ENCODE results near the gene GTPBP2. TPM values are rescaled to one million over a fixed set of nuclear protein-coding genes. Genes with fewer than 3 reads are reported as not detected.

The GTPBP2 gene, protein sequence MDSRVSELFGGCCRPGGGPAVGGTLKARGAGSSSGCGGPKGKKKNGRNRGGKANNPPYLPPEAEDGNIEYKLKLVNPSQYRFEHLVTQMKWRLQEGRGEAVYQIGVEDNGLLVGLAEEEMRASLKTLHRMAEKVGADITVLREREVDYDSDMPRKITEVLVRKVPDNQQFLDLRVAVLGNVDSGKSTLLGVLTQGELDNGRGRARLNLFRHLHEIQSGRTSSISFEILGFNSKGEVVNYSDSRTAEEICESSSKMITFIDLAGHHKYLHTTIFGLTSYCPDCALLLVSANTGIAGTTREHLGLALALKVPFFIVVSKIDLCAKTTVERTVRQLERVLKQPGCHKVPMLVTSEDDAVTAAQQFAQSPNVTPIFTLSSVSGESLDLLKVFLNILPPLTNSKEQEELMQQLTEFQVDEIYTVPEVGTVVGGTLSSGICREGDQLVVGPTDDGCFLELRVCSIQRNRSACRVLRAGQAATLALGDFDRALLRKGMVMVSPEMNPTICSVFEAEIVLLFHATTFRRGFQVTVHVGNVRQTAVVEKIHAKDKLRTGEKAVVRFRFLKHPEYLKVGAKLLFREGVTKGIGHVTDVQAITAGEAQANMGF
- 28.6 and 47.4 TPM in 2 replicates for total RNA-seq

GRCh38 chr6:43629104-43629504, at the start of gene GTPBP2:
TSS of gene GTPBP2 (minus strand) at chr6:43629264. CDS start at chr6:43629162, 102 bp downstream.

DNA sequence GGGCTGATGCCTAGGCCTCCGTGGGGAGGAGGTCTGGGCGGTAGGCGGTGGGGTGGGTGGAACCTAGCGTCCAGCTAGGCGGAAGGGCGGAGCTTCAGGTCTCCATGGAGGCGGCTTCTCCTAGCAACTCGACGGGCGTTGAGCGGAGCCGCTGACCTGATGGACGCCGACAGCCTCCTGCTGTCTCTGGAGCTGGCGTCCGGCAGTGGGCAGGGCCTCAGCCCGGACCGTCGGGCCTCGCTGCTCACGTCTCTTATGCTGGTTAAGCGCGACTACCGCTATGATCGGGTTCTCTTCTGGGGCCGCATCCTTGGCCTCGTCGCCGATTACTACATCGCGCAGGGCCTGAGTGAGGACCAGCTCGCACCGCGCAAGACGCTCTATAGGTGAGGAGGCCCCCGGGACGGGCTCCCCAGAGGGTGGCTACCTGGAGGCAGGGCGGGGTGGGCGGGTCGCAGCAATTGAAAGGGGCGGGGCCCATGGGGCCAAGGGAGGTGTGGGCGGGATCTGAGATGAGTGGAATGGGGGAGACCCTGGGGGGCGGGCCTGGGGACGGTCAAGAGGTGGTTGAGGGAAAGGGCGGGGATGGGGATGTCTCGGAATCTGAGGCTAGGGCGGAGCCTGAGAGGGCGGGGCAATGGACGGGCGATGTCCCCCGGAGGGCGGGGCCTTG, 16.0 kb upstream of the GTPBP2 start, which contains the start of gene RSPH9:
RSPH9 (plus strand) TSS at position 97 of the 673 bp plus-strand sequence; CDS start at position 160, 63 bp downstream.

GRCh38 chr6:43635387-43636307, 6.6 kb upstream of the GTPBP2 start, which contains the start of gene MAD2L1BP:
TSS of gene MAD2L1BP (plus strand) at chr6:43635840. CDS start at chr6:43635876, 36 bp downstream.

DNA sequence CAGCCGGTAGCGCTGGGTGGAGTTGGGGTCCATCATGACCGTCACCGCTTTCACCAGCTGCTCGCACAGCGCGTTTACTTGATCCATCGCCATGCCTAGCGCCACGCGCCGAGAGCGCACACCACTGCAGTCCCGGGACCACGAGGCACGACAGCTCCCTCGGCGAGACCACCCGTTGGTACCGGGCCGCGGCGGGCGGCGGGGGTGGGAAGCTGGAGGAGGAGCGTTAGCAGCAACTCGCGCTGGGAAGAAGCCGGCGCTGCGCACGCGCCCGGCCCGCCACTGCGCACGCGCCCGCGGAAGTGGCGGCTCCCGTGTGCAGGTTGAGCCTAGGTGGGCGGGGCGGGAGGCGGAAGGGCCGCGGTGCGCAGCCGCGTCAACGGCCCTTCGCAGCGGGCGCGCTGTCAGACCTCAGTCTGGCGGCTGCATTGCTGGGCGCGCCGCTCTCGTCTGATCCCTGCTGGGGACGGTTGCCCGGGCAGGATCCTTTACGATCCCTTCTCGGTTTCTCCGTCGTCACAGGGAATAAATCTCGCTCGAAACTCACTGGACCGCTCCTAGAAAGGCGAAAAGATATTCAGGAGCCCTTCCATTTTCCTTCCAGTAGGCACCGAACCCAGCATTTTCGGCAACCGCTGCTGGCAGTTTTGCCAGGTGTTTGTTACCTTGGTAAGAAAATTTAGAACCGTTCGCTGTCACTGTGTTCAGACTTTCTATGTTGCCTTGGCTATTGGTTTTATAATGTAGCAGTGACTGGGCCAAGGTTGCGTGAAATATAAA, 53.1 kb downstream of the GTPBP2 start, which contains the start of the genes POLH and XPO5:
POLH (plus strand) TSS at position 414 of the 780 bp plus-strand sequence. CDS start 6,135 bp downstream, outside the sequence.
XPO5 (minus strand) TSS at position 267 of the 780 bp plus-strand sequence; CDS start at position 93, 174 bp downstream.

Other genes with a start within 250 kb of the GTPBP2 start
- 12.6 and 14.3 TPM in 2 replicates for gene ABCC10, start 201.7 kb downstream of the GTPBP2 start, total RNA-seq
- gene DLK2, start 173.7 kb downstream of the GTPBP2 start, total RNA-seq, result 0.46 and 0.65 TPM in 2 replicates
- 7.8 and 10.2 TPM in 2 replicates for gene TJAP1, start 151.7 kb downstream of the GTPBP2 start, total RNA-seq
- 0.15 and 0.32 TPM in 2 replicates for gene LRRC73, start 118.9 kb downstream of the GTPBP2 start, total RNA-seq
- 94.5 and 122 TPM in 2 replicates for gene YIPF3, start 112.3 kb downstream of the GTPBP2 start, total RNA-seq
- gene POLR1C, start 112.2 kb downstream of the GTPBP2 start, total RNA-seq, result 51.5 and 51.6 TPM in 2 replicates
- gene XPO5, start 53.2 kb downstream of the GTPBP2 start, total RNA-seq, result 25.3 and 28.7 TPM in 2 replicates
- gene POLH, start 53.1 kb downstream of the GTPBP2 start, total RNA-seq, result 20.8 and 22.5 TPM in 2 replicates
- gene MAD2L1BP, start 6.6 kb upstream of the GTPBP2 start, total RNA-seq, result 29.9 and 64.0 TPM in 2 replicates
- 0.15 and 0.32 TPM in 2 replicates for gene RSPH9, start 15.8 kb upstream of the GTPBP2 start, total RNA-seq
- 54.9 and 66.3 TPM in 2 replicates for gene MRPS18A, start 58.5 kb upstream of the GTPBP2 start, total RNA-seq
- gene VEGFA, start 140.9 kb upstream of the GTPBP2 start, total RNA-seq, result 18.2 and 31.9 TPM in 2 replicates

Data from epithelial cell of umbilical artery (primary cell).